GM12872 (cell line): Measurements from ENCODE around the gene TBC1D25.

Experiments used
- CTCF ChIP-seq: IDR thresholded peaks from 3 replicates; pipeline ENCODE4 v1.5.1; 2011; ENCODE audit warnings: low read depth, mild to moderate bottlenecking, low read length, moderate library complexity; ENCODE audit not compliant: insufficient read depth

The TBC1D25 gene

GRCh38 chrX:48611703-48612102, 72.2 kb downstream of the TBC1D25 start:
- TF ChIP-seq CTCF: no peak
